H1 (cell line): ENCODE results near the gene OSTF1. TPM values are rescaled to one million over a fixed set of nuclear protein-coding genes. Genes with fewer than 3 reads are reported as not detected.

ENCODE experiments used
- CTCF ChIA-PET: fragments of 300-600 bp; sonication (Branson Sonifier 250); formaldehyde crosslinking; loops from one replicate; lab custom pipeline; 2021; ENCODE audit not compliant: partially characterized antibody; lab: Charles Lee
- POLR2A ChIA-PET: fragments of 300-600 bp; sonication (Branson Sonifier 250); formaldehyde crosslinking; loops from one replicate; lab custom pipeline; 2021; ENCODE audit warnings: inconsistent platforms; ENCODE audit not compliant: partially characterized antibody; lab: Charles Lee
- DNase-seq, 2 experiments: peaks; one replicate each; pipeline versions ENCODE4 v3.0.0 to v3.0.0-alpha.2; 2010 to 2022; ENCODE audit warnings: low spot score in 2 of 2, low read depth in 1 of 2, mixed read lengths in 1 of 2
- FAIRE-seq: peaks from 2 replicates; lab custom pipeline; 2011; peaks lifted over from hg19 to GRCh38; lab: Jason Lieb, UNC
- H2AFZ ChIP-seq: 2 replicates; pipeline ENCODE4 v1.8.1; 2012; ENCODE audit warnings: low read length, inconsistent platforms
- H2AK5ac ChIP-seq: 2 replicates; pipeline ENCODE4 v1.6.1; 2013; ENCODE audit warnings: low read depth, low read length
- H2BK120ac ChIP-seq: replicated peaks from 2 replicates; pipeline ENCODE3; 2013; ENCODE audit warnings: low read depth, low read length, inconsistent platforms
- H2BK12ac ChIP-seq: 2 replicates; pipeline ENCODE4 v1.6.1; 2013; ENCODE audit warnings: low read depth, low read length
- H2BK15ac ChIP-seq: 2 replicates; pipeline ENCODE4 v1.6.1; 2013; ENCODE audit warnings: low read length
- H2BK20ac ChIP-seq: 2 replicates; pipeline ENCODE4 v1.6.1; 2013; ENCODE audit warnings: low read length
- H2BK5ac ChIP-seq: 2 replicates; pipeline ENCODE4 v1.6.1; 2013; ENCODE audit warnings: low read depth, low read length
- H3K14ac ChIP-seq: 2 replicates; pipeline ENCODE4 v1.6.1; 2013; ENCODE audit warnings: inconsistent platforms; ENCODE audit not compliant: insufficient read length
- H3K18ac ChIP-seq: 2 replicates; pipeline ENCODE4 v1.6.1; 2013; ENCODE audit warnings: low read length; ENCODE audit errors: extremely low read depth
- H3K23ac ChIP-seq: 2 replicates; pipeline ENCODE4 v1.6.1; 2013; ENCODE audit warnings: inconsistent platforms; ENCODE audit not compliant: insufficient read length
- H3K23me2 ChIP-seq: 2 replicates; pipeline ENCODE4 v1.6.1; 2013; ENCODE audit warnings: low read depth, low read length
- H3K27ac ChIP-seq: 2 replicates; pipeline ENCODE4 v1.6.1; 2011; ENCODE audit warnings: low read depth, low read length, inconsistent platforms
- H3K27me3 ChIP-seq, 4 experiments: replicated peaks in 1 of 4; 1 replicate in 1 of 4; 2 replicates in 3 of 4; pipeline versions ENCODE4 v1.6.1 to v1.8.1; 2011 to 2013; ENCODE audit warnings: low read length in 3 of 4, mild to moderate bottlenecking in 3 of 4, inconsistent platforms in 2 of 4, mixed read lengths in 2 of 4, moderate library complexity in 1 of 4; ENCODE audit not compliant: control insufficient read depth in 3 of 4, insufficient read depth in 3 of 4; ENCODE audit errors: extremely low read depth in 1 of 4
- H3K36me3 ChIP-seq, 4 experiments: 2 replicates each; pipeline versions ENCODE4 v1.6.1 to v1.8.1; 2011 to 2013; ENCODE audit warnings: mild to moderate bottlenecking in 4 of 4, low read length in 3 of 4, moderate library complexity in 2 of 4, control low read depth in 1 of 4, inconsistent platforms in 1 of 4; ENCODE audit not compliant: insufficient read depth in 4 of 4, control insufficient read depth in 2 of 4
- H3K4ac ChIP-seq: replicated peaks from 2 replicates; pipeline ENCODE3; 2013; ENCODE audit warnings: low read length, low read depth, mixed read lengths, inconsistent platforms; ENCODE audit not compliant: insufficient read length
- H3K4me1 ChIP-seq, 4 experiments: replicated peaks in 1 of 4; 1 replicate in 1 of 4; 2 replicates in 3 of 4; pipeline versions ENCODE4 v1.6.1 to v1.8.1; 2011 to 2013; ENCODE audit warnings: low read length in 3 of 4, inconsistent platforms in 2 of 4, mixed read lengths in 1 of 4; ENCODE audit not compliant: insufficient read depth in 4 of 4, control insufficient read depth in 3 of 4
- H3K4me2 ChIP-seq, 2 experiments: 2 replicates each; pipeline versions ENCODE4 v1.6.1 to v1.8.1; 2011 to 2013; ENCODE audit warnings: low read depth in 2 of 2, low read length in 2 of 2, control low read depth in 1 of 2, inconsistent platforms in 1 of 2, mild to moderate bottlenecking in 1 of 2; ENCODE audit not compliant: insufficient read depth in 1 of 2
- H3K4me3 ChIP-seq, 4 experiments: fragments of 200-600, 300-600 bp in 1 of 4; sonication (generic), shearing (Covaris generic), sonication (Bioruptor Twin) in 1 of 4; 2 replicates each; pipeline versions ENCODE4 v1.5.1 to v1.8.1; 2011 to 2016; ENCODE audit warnings: low read length in 4 of 4, low read depth in 3 of 4, control low read depth in 2 of 4, inconsistent platforms in 2 of 4, mild to moderate bottlenecking in 2 of 4, mixed read lengths in 1 of 4, moderate library complexity in 1 of 4; ENCODE audit not compliant: insufficient read depth in 2 of 4; ENCODE audit errors: extremely low read depth in 1 of 4
- H3K56ac ChIP-seq: replicated peaks from 2 replicates; pipeline ENCODE3; 2013; ENCODE audit warnings: low read depth, mild to moderate bottlenecking, mixed read lengths, low read length, inconsistent platforms; ENCODE audit not compliant: insufficient read length
- H3K79me1 ChIP-seq: 2 replicates; pipeline ENCODE4 v1.6.1; 2013; ENCODE audit warnings: low read depth, low read length, control low read depth
- H3K79me2 ChIP-seq, 2 experiments: 2 replicates each; pipeline versions ENCODE4 v1.6.1 to v1.8.1; 2012 to 2013; ENCODE audit warnings: low read length in 2 of 2, mild to moderate bottlenecking in 2 of 2, inconsistent platforms in 1 of 2; ENCODE audit not compliant: insufficient read depth in 2 of 2, control insufficient read depth in 1 of 2
- H3K9ac ChIP-seq, 4 experiments: replicated peaks in 1 of 4; 1 replicate in 1 of 4; 2 replicates in 3 of 4; pipeline versions ENCODE4 v1.6.1 to v1.8.1; 2011 to 2013; ENCODE audit warnings: low read depth in 3 of 4, low read length in 3 of 4, control low read depth in 2 of 4, mild to moderate bottlenecking in 2 of 4, moderate library complexity in 2 of 4, inconsistent platforms in 1 of 4; ENCODE audit errors: extremely low read depth in 1 of 4
- H3K9me3 ChIP-seq, 2 experiments: 2 replicates each; pipeline versions ENCODE4 v1.6.1 to v1.8.1; 2012 to 2013; ENCODE audit warnings: mild to moderate bottlenecking in 2 of 2, moderate library complexity in 2 of 2, control low read depth in 1 of 2, inconsistent platforms in 1 of 2, low read depth in 1 of 2, low read length in 1 of 2, mixed read lengths in 1 of 2; ENCODE audit not compliant: insufficient read depth in 2 of 2
- H4K20me1 ChIP-seq, 2 experiments: replicated peaks in 1 of 2; 2 replicates each; pipeline versions ENCODE3 to v1.8.1; 2011 to 2013; ENCODE audit warnings: inconsistent platforms in 2 of 2, low read length in 2 of 2, mild to moderate bottlenecking in 1 of 2; ENCODE audit not compliant: insufficient read depth in 2 of 2, control insufficient read depth in 1 of 2
- H4K5ac ChIP-seq: 2 replicates; pipeline ENCODE4 v1.6.1; 2013; ENCODE audit warnings: low read length, low read depth, mixed read lengths, inconsistent platforms; ENCODE audit not compliant: insufficient read length
- H4K8ac ChIP-seq: 2 replicates; pipeline ENCODE4 v1.8.0; 2013; ENCODE audit warnings: mild to moderate bottlenecking, moderate library complexity, low read length, inconsistent platforms; ENCODE audit not compliant: insufficient read depth; ENCODE audit errors: extremely low read depth
- H4K91ac ChIP-seq: replicated peaks from 2 replicates; pipeline ENCODE3; 2013; ENCODE audit warnings: low read length, mixed read lengths, inconsistent platforms; ENCODE audit not compliant: insufficient read length
- ATF3 ChIP-seq: IDR thresholded peaks from 2 replicates; pipeline ENCODE4 v1.6.1; 2011; ENCODE audit warnings: low read depth, mild to moderate bottlenecking, low read length; ENCODE audit not compliant: insufficient read depth
- CREB1 ChIP-seq: IDR thresholded peaks from 2 replicates; pipeline ENCODE4 v1.6.1; 2012; ENCODE audit warnings: inconsistent platforms
- E2F6 ChIP-seq: IDR thresholded peaks from 2 replicates; pipeline ENCODE4 v1.6.1; 2012; ENCODE audit warnings: inconsistent platforms
- EGR1 ChIP-seq: IDR thresholded peaks from 2 replicates; pipeline ENCODE4 v1.6.1; 2011; ENCODE audit warnings: low read depth, low read length, borderline replicate concordance
- HDAC6 ChIP-seq: IDR thresholded peaks from one replicate; pipeline ENCODE4 v1.7.1; 2012; ENCODE audit warnings: low read depth, mild to moderate bottlenecking, inconsistent platforms, low read length, moderate library complexity
- PHF8 ChIP-seq: fragments of 200-600 bp; sonication (generic); conservative IDR thresholded peaks from 2 replicates; pipeline ENCODE4 v1.7.1; 2012; ENCODE audit warnings: low read depth, mild to moderate bottlenecking, inconsistent platforms, low read length, moderate library complexity
- SIN3A ChIP-seq, 2 experiments: IDR thresholded peaks in 1 of 2; conservative IDR thresholded peaks in 1 of 2; 2 replicates each; pipeline ENCODE4 v1.6.1; 2011 to 2012; ENCODE audit warnings: low read length in 2 of 2, improper control_type of control experiment in 1 of 2, low read depth in 1 of 2, mild to moderate bottlenecking in 1 of 2
- USF2 ChIP-seq: IDR thresholded peaks from 2 replicates; pipeline ENCODE4 v1.6.1; 2011; ENCODE audit warnings: low read length, improper control_type of control experiment
- YY1 ChIP-seq: IDR thresholded peaks from 2 replicates; pipeline ENCODE4 v1.6.1; 2011; ENCODE audit warnings: low read depth, mild to moderate bottlenecking, low read length
- WGBS, 2 experiments: shearing (Covaris generic) in 1 of 2; methylation state at CpG; one replicate each; pipeline versions ENCODE4 v1.1.6 to v1.1.7; 2013 to 2015; ENCODE audit warnings: low lambda C conversion rate in 2 of 2, mixed read lengths in 2 of 2, inconsistent platforms in 1 of 2, low coverage in 1 of 2, missing lambda C conversion rate in 1 of 2; ENCODE audit not compliant: insufficient replicate concordance in 2 of 2, insufficient coverage in 1 of 2, insufficient read length in 1 of 2; ENCODE audit errors: extremely low coverage in 1 of 2, missing lambda C conversion rate in 1 of 2; 5-methylcytosine and 5-hydroxymethylcytosine counted together
- polyA plus RNA-seq, 7 experiments: library from polyadenylated mRNA; depleted of rRNA in 3 of 7; stranded (reverse) in 5 of 7; unstranded in 2 of 7; fragments of >200 nt in 5 of 7; fragments of 200-250 nt in 2 of 7; gene quantifications; 1 replicate in 5 of 7; 2 replicates in 1 of 7; 4 replicates in 1 of 7; pipeline versions ENCODE4 v1.2.1 to v1.2.3, GENCODE V29; 2011 to 2013; ENCODE audit warnings: missing spikeins in 2 of 7, mixed read lengths in 2 of 7
- total RNA-seq: library from RNA; stranded (reverse); fragmentation: NEBNext Ultra II Directional; extraction: Animal tissue kit (Norgen Biotek cat#: 25700); gene quantifications from 2 replicates; pipeline ENCODE4 v1.2.1, GENCODE V29; 2021

The OSTF1 gene
- total and polyA plus RNA-seq, 2 of the 8 experiments (the other 6 are each of a cell fraction or from before 2014, with no cell fraction given) = 5.0 to 18.9 TPM

GRCh38 chr9:75092766-75093165 is 4.5 kb downstream of the OSTF1 start:
- no peak overlapping the region for H2BK12ac ChIP-seq
- no peak overlapping the region for H2BK20ac ChIP-seq
- H4K8ac ChIP-seq = no peak overlapping the region
- no peak for DNase-seq
- H3K56ac ChIP-seq = no peak overlapping the region
- H4K20me1 ChIP-seq = peaks cover 0 to 1% of the 10 kb centered on the region in 2 experiments
- H2AK5ac ChIP-seq = no peak overlapping the region
- WGBS, 2 experiments = 93% methylated on average over 4 of the region's 4 CpGs; no CpG with 5 or more reads in 1 of the 2 experiments
- no peak overlapping the region for H2BK120ac ChIP-seq
- H2AFZ ChIP-seq = no peak overlapping the region
- ChIA-PET POLR2A (interaction anchor here (1.4 kb wide), 1 partner anchor 10 kb away, joined by 6 read pairs; no protein-coding TSS in a partner anchor), CTCF (interaction anchor here (0.8 to 1.6 kb wide), 2 partner anchors 11 to 139 kb away, joined by 3 to 6 read pairs; no protein-coding TSS in a partner anchor)
- no peak overlapping the region for H3K18ac ChIP-seq
- no peaks in the 10 kb centered on the region for H3K36me3 ChIP-seq
- no peak overlapping the region for H2BK5ac ChIP-seq
- H3K4me2 ChIP-seq = no peak overlapping the region
- H2BK15ac ChIP-seq = no peak overlapping the region
- H3K9me3 ChIP-seq = no peaks in the 10 kb centered on the region
- H3K27me3 ChIP-seq = no peaks in the 10 kb centered on the region
- H3K4ac ChIP-seq = no peak overlapping the region
- FAIRE-seq = no peak
- peaks cover 0 to 13% of the 10 kb centered on the region in 2 experiments; a peak in 2 of 4 replicates for H3K79me2 ChIP-seq
- H3K23me2 ChIP-seq = peaks cover 2% of the 10 kb centered on the region; the same call in 1 of the 2 replicates
- H4K5ac ChIP-seq = no peak overlapping the region
- no peaks in the 10 kb centered on the region; the same call in 1 of the 2 replicates for H3K79me1 ChIP-seq
- no peak overlapping the region for H3K23ac ChIP-seq
- no peak overlapping the region for H4K91ac ChIP-seq
- no peak overlapping the region for H3K9ac ChIP-seq
- H3K27ac ChIP-seq = no peak overlapping the region
- peaks cover 0 to 5% (median 0%) of the 10 kb centered on the region in 4 experiments; a peak in 1 of 7 replicates for H3K4me1 ChIP-seq
- no peak overlapping the region for H3K14ac ChIP-seq
- H3K4me3 ChIP-seq = no peak overlapping the region
- TF ChIP-seq YY1 (no peak), HDAC6 (no peak), EGR1 (no peak), SIN3A (conservative IDR thresholded peaks at IDR 0.05 in 1 of 2, IDR thresholded peaks at IDR 0.05 in 1 of 2; ENCODE audit: low read depth in 1 of 2, low read length in 2 of 2) (no peak), ATF3 (no peak), E2F6 (no peak), CREB1 (no peak), USF2 (no peak), PHF8 (no peak)
